C4-2B (cell line): ENCODE measurements around the gene SCN4A.

ENCODE experiments used
- ZFX ChIP-seq: fragments of 450-650 bp; IDR thresholded peaks from 2 replicates; pipeline ENCODE4 v1.6.1; 2017
- TF ChIP-seq, protein P1 (sequence below): fragments of 450-650 bp; conservative IDR thresholded peaks from 2 replicates; pipeline ENCODE4 v1.5.1; 2017; ENCODE audit warnings: mild to moderate bottlenecking

DNA sequence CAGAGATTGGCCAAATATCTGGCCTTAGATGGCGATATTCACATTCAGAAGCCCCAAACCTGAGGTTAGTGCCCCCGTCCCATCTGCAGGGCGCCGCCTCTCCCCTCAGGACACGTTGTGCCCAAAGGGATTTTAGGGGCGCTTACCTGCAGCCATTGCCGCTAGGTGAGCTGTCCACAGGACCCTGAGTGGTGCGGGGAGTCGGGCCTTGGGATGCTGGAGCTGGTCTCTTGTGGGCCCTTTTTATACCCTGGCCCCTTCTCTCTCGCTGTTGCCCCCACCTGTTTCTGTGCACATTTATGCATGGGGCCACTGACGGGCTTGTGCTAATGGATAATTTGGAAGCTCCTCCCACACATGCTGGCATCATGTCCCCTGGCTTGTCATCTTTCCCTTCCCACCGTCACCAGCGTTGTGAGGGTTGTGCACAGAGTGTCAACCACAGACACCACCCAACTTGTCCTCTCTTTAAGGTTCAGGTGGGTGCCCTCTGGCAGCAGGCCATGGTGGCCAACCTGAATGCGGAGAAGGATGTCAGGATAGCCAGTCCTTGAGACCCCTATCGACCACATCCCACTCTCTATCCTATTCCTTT lies 61.6 kb downstream of the SCN4A start, which contains the start of gene CSHL1:
- TF ChIP-seq, protein P1, sequence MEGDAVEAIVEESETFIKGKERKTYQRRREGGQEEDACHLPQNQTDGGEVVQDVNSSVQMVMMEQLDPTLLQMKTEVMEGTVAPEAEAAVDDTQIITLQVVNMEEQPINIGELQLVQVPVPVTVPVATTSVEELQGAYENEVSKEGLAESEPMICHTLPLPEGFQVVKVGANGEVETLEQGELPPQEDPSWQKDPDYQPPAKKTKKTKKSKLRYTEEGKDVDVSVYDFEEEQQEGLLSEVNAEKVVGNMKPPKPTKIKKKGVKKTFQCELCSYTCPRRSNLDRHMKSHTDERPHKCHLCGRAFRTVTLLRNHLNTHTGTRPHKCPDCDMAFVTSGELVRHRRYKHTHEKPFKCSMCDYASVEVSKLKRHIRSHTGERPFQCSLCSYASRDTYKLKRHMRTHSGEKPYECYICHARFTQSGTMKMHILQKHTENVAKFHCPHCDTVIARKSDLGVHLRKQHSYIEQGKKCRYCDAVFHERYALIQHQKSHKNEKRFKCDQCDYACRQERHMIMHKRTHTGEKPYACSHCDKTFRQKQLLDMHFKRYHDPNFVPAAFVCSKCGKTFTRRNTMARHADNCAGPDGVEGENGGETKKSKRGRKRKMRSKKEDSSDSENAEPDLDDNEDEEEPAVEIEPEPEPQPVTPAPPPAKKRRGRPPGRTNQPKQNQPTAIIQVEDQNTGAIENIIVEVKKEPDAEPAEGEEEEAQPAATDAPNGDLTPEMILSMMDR, result no peak
- TF ChIP-seq ZFX, result no peak
